ENCODE measurements around the gene SPEM2. TPM values are rescaled to one million over a fixed set of nuclear protein-coding genes. Genes with fewer than 3 reads are reported as not detected.

SPEM2 gene
- total RNA-seq, 1 experiment from 2014 or later = not detected

DNA sequence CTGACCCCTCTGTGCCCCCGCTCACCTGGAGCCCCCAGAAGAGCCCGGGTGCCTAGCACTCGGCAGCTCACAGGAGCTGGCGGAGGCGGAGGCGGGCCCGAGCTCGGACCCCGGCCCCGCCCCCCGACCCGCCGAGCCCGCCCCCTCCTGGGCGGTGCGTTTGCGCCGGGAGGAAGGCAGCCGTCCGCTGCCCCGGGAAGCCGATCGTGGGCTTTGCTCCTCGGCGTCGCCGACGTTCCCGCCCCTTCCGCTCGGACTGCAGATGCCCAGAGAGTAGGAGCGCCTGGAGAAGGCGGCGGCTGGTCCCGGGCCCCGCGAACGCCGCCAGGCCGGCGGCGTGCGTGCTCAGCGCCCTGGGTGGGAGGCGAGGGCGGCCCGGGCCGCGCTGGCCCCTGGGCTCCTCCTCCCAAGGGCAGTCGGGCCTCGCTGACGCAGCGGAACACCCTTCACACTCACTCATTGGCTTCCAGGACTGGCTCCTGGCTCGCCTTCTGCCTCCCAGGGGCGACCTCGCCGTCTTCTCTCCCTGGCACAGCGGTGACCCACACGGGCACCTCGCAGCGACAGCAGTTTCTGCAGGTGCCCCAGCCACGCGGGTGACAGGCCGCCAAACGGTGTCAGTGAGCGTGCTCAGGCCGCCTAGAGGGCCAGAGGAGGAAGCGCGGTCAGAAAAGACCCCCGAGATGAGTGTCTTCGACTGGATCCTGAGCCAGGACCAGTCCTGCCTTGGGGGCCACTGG, 30.8 kb upstream of the SPEM2 start, which contains the start of gene PLSCR3:
TSS of gene PLSCR3 (minus strand) at position 74 of the 740 bp plus-strand sequence. CDS start 415 bp downstream, outside the sequence.
- DNase-seq = peak; percentile 76
- TSS peak; percentile 74 for BruUV-seq (replicated peaks)
- POLR2A ChIA-PET (ENCODE audit: unreplicated experiment) = interaction anchor here (1.0 kb wide), 1 partner anchor 9 kb away, joined by 3 read pairs; the partner anchor contains the start of gene TMEM256

DNA sequence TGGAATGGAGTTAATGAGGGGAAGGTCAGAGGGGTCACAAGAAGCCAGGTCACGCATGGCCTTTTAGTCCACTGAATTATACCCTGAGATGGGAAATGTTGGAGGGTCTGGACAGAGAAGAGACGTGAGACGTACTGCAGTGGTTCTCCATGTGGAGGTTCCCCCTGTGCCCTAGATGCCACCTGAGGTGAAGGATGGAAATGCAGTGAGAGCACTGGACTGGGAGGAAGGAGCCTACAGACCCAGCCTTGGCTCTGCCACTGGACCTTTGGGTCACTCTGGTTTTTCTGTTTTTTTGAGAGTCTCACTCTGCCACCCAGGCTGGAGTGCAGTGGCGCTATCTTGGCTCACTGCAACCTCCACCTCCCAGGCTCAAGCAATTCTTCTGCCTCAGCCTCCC, 29.3 kb upstream of the SPEM2 start:
- no peak overlapping the region for H3K4me2 ChIP-seq (ENCODE audit: low read length)
- DNase-seq = no peak
- ChIA-PET CTCF (no interaction called here), POLR2A (ENCODE audit: unreplicated experiment) (no interaction called here)
- ATAC-seq = no peak
- no peak overlapping the region for H2AFZ ChIP-seq (ENCODE audit: low read length)
- H3K36me3 ChIP-seq (ENCODE audit: low read depth, low read length) = no peaks in the 10 kb centered on the region; the same call in 1 of the 2 replicates
- H3K4me3 ChIP-seq (ENCODE audit: low read length) = no peak overlapping the region
- no peaks in the 10 kb centered on the region for H3F3A ChIP-seq (ENCODE audit: low read length, unreplicated experiment)
- no peaks in the 10 kb centered on the region for H4K20me1 ChIP-seq (ENCODE audit: low read length)
- no peaks in the 10 kb centered on the region for H3K9me2 ChIP-seq (replicated peaks; ENCODE audit: low read length)
- peaks cover 4% of the 10 kb centered on the region; the same call in 1 of the 2 replicates for H3K4me1 ChIP-seq (ENCODE audit: insufficient read depth, low read length)
- H3K79me2 ChIP-seq (ENCODE audit: low read length) = peaks cover 16% of the 10 kb centered on the region
- H3K27ac ChIP-seq (ENCODE audit: low read length) = no peak overlapping the region
- TF ChIP-seq EZH2 (IDR thresholded peaks at IDR 0.05; ENCODE audit: low read length, unreplicated experiment) (no peak), EZH2phosphoT487 (IDR thresholded peaks at IDR 0.05; ENCODE audit: borderline replicate concordance, low read length) (no peak)
- TF ChIP-seq, protein P1, sequence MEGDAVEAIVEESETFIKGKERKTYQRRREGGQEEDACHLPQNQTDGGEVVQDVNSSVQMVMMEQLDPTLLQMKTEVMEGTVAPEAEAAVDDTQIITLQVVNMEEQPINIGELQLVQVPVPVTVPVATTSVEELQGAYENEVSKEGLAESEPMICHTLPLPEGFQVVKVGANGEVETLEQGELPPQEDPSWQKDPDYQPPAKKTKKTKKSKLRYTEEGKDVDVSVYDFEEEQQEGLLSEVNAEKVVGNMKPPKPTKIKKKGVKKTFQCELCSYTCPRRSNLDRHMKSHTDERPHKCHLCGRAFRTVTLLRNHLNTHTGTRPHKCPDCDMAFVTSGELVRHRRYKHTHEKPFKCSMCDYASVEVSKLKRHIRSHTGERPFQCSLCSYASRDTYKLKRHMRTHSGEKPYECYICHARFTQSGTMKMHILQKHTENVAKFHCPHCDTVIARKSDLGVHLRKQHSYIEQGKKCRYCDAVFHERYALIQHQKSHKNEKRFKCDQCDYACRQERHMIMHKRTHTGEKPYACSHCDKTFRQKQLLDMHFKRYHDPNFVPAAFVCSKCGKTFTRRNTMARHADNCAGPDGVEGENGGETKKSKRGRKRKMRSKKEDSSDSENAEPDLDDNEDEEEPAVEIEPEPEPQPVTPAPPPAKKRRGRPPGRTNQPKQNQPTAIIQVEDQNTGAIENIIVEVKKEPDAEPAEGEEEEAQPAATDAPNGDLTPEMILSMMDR (conservative IDR thresholded peaks at IDR 0.05; ENCODE audit: low read depth, low read length) = no peak
- intact Hi-C loops (cut with micrococcal nuclease) = no loop called here
- H3K9me3 ChIP-seq (ENCODE audit: low read length) = no peaks in the 10 kb centered on the region
- no peak overlapping the region for H3K9ac ChIP-seq (ENCODE audit: low read length)
- no peaks in the 10 kb centered on the region for H3K27me3 ChIP-seq (ENCODE audit: low read length)
- BruUV-seq (replicated peaks) = no TSS peak

More for the DNA sequence above, 30.8 kb upstream of the SPEM2 start, which contains the start of gene PLSCR3:
- intact Hi-C loops (cut with micrococcal nuclease) = loop anchor here (1.0 kb wide), 1 partner anchor 10 kb away; the partner anchor contains the start of gene TMEM256
- H3K4me3 ChIP-seq (ENCODE audit: low read length) = peak within 1 kb of the TSS; percentile 91
- H3F3A ChIP-seq (ENCODE audit: low read length, unreplicated experiment) = no peaks in the 10 kb centered on the region
- CTCF ChIA-PET = interaction anchor here (1.4 kb wide), 1 partner anchor 9 kb away, joined by 3 read pairs; the partner anchor contains the start of gene TMEM256
- H3K9me2 ChIP-seq (replicated peaks; ENCODE audit: low read length) = no peaks in the 10 kb centered on the region
- no peaks in the 10 kb centered on the region for H3K27me3 ChIP-seq (ENCODE audit: low read length)
- H3K36me3 ChIP-seq (ENCODE audit: low read depth, low read length) = no peaks in the 10 kb centered on the region; the same call in 1 of the 2 replicates
- no peaks in the 10 kb centered on the region for H3K9me3 ChIP-seq (ENCODE audit: low read length)
- peak within 1 kb of the TSS; percentile 71 for H3K27ac ChIP-seq (ENCODE audit: low read length)
- H3K79me2 ChIP-seq (ENCODE audit: low read length) = peaks cover 16% of the 10 kb centered on the region
- ATAC-seq = peak; percentile 86
- H3K4me2 ChIP-seq (ENCODE audit: low read length) = peak within 1 kb of the TSS; percentile 93
- no peaks in the 10 kb centered on the region for H4K20me1 ChIP-seq (ENCODE audit: low read length)
- TF ChIP-seq EZH2 (IDR thresholded peaks at IDR 0.05; ENCODE audit: low read length, unreplicated experiment) (no peak), EZH2phosphoT487 (IDR thresholded peaks at IDR 0.05; ENCODE audit: borderline replicate concordance, low read length) (no peak)
- TF ChIP-seq, protein P1 (conservative IDR thresholded peaks at IDR 0.05; ENCODE audit: low read depth, low read length) = no peak; the same call in 1 of the 2 replicates
- H3K4me1 ChIP-seq (ENCODE audit: insufficient read depth, low read length) = peaks cover 4% of the 10 kb centered on the region; the same call in 1 of the 2 replicates
- H3K9ac ChIP-seq (ENCODE audit: low read length) = peak within 1 kb of the TSS; percentile 76
- H2AFZ ChIP-seq (ENCODE audit: low read length) = peak within 1 kb of the TSS; percentile 88

DNA sequence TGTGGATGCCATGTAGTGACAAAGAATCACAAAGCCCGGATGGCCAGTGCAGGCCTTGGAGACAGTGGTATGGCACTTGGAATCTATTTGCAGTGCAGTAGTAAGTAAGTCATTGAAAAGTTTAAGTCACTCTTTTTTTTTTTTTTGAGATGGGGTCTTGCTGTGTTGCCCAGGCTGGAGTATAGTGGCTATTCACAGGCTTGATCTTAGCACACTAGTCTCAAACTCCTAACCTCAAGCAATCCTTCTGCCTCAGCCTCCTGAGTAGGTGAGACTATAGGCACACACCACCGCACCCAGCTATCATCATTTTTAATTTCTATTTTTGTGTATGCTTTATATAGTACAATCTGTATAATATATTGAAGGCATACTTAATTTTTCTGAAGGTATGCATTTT, 26.8 kb upstream of the SPEM2 start:
- H3K27me3 ChIP-seq (ENCODE audit: low read length) = no peaks in the 10 kb centered on the region
- no peak for TF ChIP-seq EZH2phosphoT487 (IDR thresholded peaks at IDR 0.05; ENCODE audit: borderline replicate concordance, low read length)
- no peak for TF ChIP-seq EZH2 (IDR thresholded peaks at IDR 0.05; ENCODE audit: low read length, unreplicated experiment)
- TF ChIP-seq, protein P1 (conservative IDR thresholded peaks at IDR 0.05; ENCODE audit: low read depth, low read length) = no peak
- H3K4me2 ChIP-seq (ENCODE audit: low read length) = no peak overlapping the region
- no peaks in the 10 kb centered on the region for H3K9me3 ChIP-seq (ENCODE audit: low read length)
- peaks cover 9% of the 10 kb centered on the region for H3K4me1 ChIP-seq (ENCODE audit: insufficient read depth, low read length)
- BruUV-seq (replicated peaks) = no TSS peak
- H2AFZ ChIP-seq (ENCODE audit: low read length) = no peak overlapping the region
- peaks cover 13% of the 10 kb centered on the region for H3K79me2 ChIP-seq (ENCODE audit: low read length)
- H3K9ac ChIP-seq (ENCODE audit: low read length) = no peak overlapping the region
- intact Hi-C loops (cut with micrococcal nuclease) = no loop called here
- no peak overlapping the region for H3K4me3 ChIP-seq (ENCODE audit: low read length)
- no peak for DNase-seq
- no peaks in the 10 kb centered on the region for H3K36me3 ChIP-seq (ENCODE audit: low read depth, low read length)
- H3F3A ChIP-seq (ENCODE audit: low read length, unreplicated experiment) = no peaks in the 10 kb centered on the region
- H4K20me1 ChIP-seq (ENCODE audit: low read length) = no peaks in the 10 kb centered on the region
- CTCF ChIA-PET = no interaction called here
- POLR2A ChIA-PET (ENCODE audit: unreplicated experiment) = no interaction called here
- H3K9me2 ChIP-seq (replicated peaks; ENCODE audit: low read length) = no peaks in the 10 kb centered on the region
- H3K27ac ChIP-seq (ENCODE audit: low read length) = no peak overlapping the region
- ATAC-seq = no peak
